ENCODE results near the gene ANXA8.

ANXA8 gene

GRCh38 chr10:47442351-47442750, 41.6 kb downstream of the ANXA8 start:
- Histone ChIP-seq H3K4me3 (ENCODE audit: insufficient read length, low read depth) (no peak overlapping the region), H3K36me3 (ENCODE audit: insufficient read depth, insufficient read length, low read length) (no peaks in the 10 kb centered on the region), H3K4me1 (ENCODE audit: insufficient read depth, insufficient read length) (no peaks in the 10 kb centered on the region), H3K9ac (ENCODE audit: insufficient read length, low read depth) (no peak overlapping the region), H3K27me3 (ENCODE audit: insufficient read depth, insufficient read length) (no peaks in the 10 kb centered on the region), H3K9me3 (ENCODE audit: insufficient read depth, low read length) (peaks cover 16% of the 10 kb centered on the region)
- TF ChIP-seq YY1 (IDR thresholded peaks at IDR 0.05; ENCODE audit: insufficient read depth, insufficient read length) (no peak), ZNF274 (IDR thresholded peaks at IDR 0.05; ENCODE audit: low read depth, low read length) (no peak), SUZ12 (IDR thresholded peaks at IDR 0.05; ENCODE audit: extremely low read depth, insufficient read depth, insufficient read length) (no peak)
- no peak for DNase-seq (ENCODE audit: low read depth, low spot score)

- peaks cover 16% of the 10 kb centered on the region for H3K9me3 ChIP-seq (ENCODE audit: insufficient read depth, low read length)
- H3K9ac ChIP-seq (ENCODE audit: insufficient read length, low read depth), result no peak overlapping the region
These were observed 42.0 kb downstream of the ANXA8 start for GRCh38 chr10:47441938-47442337.

DNA sequence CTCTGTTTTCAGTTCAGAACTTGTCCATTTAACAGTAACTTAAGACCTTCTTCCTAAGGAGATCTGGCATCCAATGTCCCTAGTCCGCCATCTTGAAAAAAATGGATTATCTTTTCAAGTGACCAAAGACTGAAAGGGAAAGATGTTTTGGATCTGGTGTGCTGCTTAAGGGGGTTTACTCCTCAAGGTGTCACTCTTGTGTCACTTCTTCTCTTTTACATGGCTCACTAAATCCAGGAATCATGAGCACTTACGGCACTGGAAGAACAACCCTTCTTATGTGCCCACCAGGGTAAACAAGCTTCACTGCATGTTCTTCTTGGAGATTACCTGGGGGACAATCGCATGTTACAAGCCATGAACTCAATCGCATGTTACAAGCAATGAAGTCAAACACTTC, 43.7 kb downstream of the ANXA8 start:
- H3K36me3 ChIP-seq (ENCODE audit: insufficient read depth, insufficient read length, low read length), result no peaks in the 10 kb centered on the region
- no peak overlapping the region for H3K4me3 ChIP-seq (ENCODE audit: insufficient read length, low read depth)
- H3K9me3 ChIP-seq (ENCODE audit: insufficient read depth, low read length), result peaks cover 2% of the 10 kb centered on the region; the same call in 1 of the 2 replicates
- no peaks in the 10 kb centered on the region for H3K27me3 ChIP-seq (ENCODE audit: insufficient read depth, insufficient read length)
- no peak for TF ChIP-seq ZNF274 (IDR thresholded peaks at IDR 0.05; ENCODE audit: low read depth, low read length)
- TF ChIP-seq YY1 (IDR thresholded peaks at IDR 0.05; ENCODE audit: insufficient read depth, insufficient read length), result no peak
- TF ChIP-seq SUZ12 (IDR thresholded peaks at IDR 0.05; ENCODE audit: extremely low read depth, insufficient read depth, insufficient read length), result no peak
- no peaks in the 10 kb centered on the region for H3K4me1 ChIP-seq (ENCODE audit: insufficient read depth, insufficient read length)
- H3K9ac ChIP-seq (ENCODE audit: insufficient read length, low read depth), result no peak overlapping the region
- DNase-seq (ENCODE audit: low read depth, low spot score), result no peak

More at GRCh38 chr10:47441938-47442337, 42.0 kb downstream of the ANXA8 start:
- Histone ChIP-seq H3K4me1 (ENCODE audit: insufficient read depth, insufficient read length) (no peaks in the 10 kb centered on the region), H3K36me3 (ENCODE audit: insufficient read depth, insufficient read length, low read length) (no peaks in the 10 kb centered on the region), H3K27me3 (ENCODE audit: insufficient read depth, insufficient read length) (no peaks in the 10 kb centered on the region), H3K4me3 (ENCODE audit: insufficient read length, low read depth) (no peak overlapping the region)
- TF ChIP-seq YY1 (IDR thresholded peaks at IDR 0.05; ENCODE audit: insufficient read depth, insufficient read length), result no peak
- TF ChIP-seq SUZ12 (IDR thresholded peaks at IDR 0.05; ENCODE audit: extremely low read depth, insufficient read depth, insufficient read length), result no peak
- no peak for TF ChIP-seq ZNF274 (IDR thresholded peaks at IDR 0.05; ENCODE audit: low read depth, low read length)
- DNase-seq (ENCODE audit: low read depth, low spot score), result no peak

DNA sequence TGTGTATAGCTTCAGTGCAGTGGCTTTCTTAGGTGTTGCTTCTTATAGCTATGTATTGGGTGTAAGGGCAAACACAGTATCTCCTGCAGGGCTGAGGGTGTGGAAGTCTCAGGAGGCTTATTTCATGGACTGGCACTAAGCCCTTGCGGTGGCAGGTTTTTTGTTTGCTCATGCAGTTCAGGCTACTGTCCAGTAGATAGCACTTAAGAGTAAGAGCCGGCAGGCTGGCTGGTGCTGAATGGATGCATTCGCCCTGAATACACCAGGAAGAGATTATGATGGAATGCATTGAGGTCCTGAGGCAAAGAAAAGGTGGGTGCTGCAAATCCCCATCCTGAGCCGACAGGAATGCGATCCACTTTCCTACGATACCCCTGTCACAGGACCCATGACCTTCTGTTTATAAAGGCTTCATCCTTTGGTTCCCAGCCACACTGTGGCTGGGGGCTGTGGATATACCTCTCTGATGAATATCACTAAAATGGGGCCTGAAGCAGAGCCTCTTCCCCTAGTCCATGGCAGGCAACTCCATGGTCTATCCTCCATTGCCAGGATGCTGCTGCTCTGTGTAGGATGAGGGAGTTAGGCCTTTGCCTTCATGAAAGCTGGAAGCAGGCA, 44.9 kb downstream of the ANXA8 start:
- no peak overlapping the region for H3K9ac ChIP-seq (ENCODE audit: insufficient read length, low read depth)
- H3K27me3 ChIP-seq (ENCODE audit: insufficient read depth, insufficient read length), result no peaks in the 10 kb centered on the region
- TF ChIP-seq SUZ12 (IDR thresholded peaks at IDR 0.05; ENCODE audit: extremely low read depth, insufficient read depth, insufficient read length), result no peak
- TF ChIP-seq ZNF274 (IDR thresholded peaks at IDR 0.05; ENCODE audit: low read depth, low read length), result no peak
- no peak for TF ChIP-seq YY1 (IDR thresholded peaks at IDR 0.05; ENCODE audit: insufficient read depth, insufficient read length)
- DNase-seq (ENCODE audit: low read depth, low spot score), result peak; percentile 42
- H3K4me1 ChIP-seq (ENCODE audit: insufficient read depth, insufficient read length), result no peaks in the 10 kb centered on the region
- no peaks in the 10 kb centered on the region for H3K36me3 ChIP-seq (ENCODE audit: insufficient read depth, insufficient read length, low read length)
- H3K4me3 ChIP-seq (ENCODE audit: insufficient read length, low read depth), result no peak overlapping the region
- no peaks in the 10 kb centered on the region for H3K9me3 ChIP-seq (ENCODE audit: insufficient read depth, low read length)

DNA sequence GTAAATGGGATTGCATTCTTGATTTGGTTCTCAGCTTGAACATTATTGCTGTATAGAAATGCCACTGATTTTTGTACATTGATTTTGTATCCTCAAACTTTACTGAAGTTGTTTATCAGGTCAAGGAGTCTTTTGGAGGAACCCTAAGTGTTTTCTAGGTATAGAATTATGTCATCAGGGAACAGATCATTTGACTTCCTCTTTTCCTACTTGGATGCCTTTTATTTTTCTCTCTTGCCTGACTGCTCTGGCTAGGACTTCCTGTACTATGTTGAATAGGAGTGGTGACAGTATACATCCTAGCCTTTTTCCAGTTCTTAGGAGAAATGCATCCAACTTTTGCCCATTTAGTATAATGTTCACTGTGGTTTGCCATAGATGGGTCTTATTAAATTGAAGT, 48.8 kb downstream of the ANXA8 start:
- DNase-seq (ENCODE audit: low read depth, low spot score), result no peak
- Histone ChIP-seq H3K36me3 (ENCODE audit: insufficient read depth, insufficient read length, low read length) (no peaks in the 10 kb centered on the region), H3K4me1 (ENCODE audit: insufficient read depth, insufficient read length) (no peaks in the 10 kb centered on the region), H3K9me3 (ENCODE audit: insufficient read depth, low read length) (no peaks in the 10 kb centered on the region), H3K27me3 (ENCODE audit: insufficient read depth, insufficient read length) (no peaks in the 10 kb centered on the region), H3K4me3 (ENCODE audit: insufficient read length, low read depth) (no peak overlapping the region), H3K9ac (ENCODE audit: insufficient read length, low read depth) (no peak overlapping the region)
- TF ChIP-seq ZNF274 (IDR thresholded peaks at IDR 0.05; ENCODE audit: low read depth, low read length) (no peak), YY1 (IDR thresholded peaks at IDR 0.05; ENCODE audit: insufficient read depth, insufficient read length) (no peak), SUZ12 (IDR thresholded peaks at IDR 0.05; ENCODE audit: extremely low read depth, insufficient read depth, insufficient read length) (no peak)

DNA sequence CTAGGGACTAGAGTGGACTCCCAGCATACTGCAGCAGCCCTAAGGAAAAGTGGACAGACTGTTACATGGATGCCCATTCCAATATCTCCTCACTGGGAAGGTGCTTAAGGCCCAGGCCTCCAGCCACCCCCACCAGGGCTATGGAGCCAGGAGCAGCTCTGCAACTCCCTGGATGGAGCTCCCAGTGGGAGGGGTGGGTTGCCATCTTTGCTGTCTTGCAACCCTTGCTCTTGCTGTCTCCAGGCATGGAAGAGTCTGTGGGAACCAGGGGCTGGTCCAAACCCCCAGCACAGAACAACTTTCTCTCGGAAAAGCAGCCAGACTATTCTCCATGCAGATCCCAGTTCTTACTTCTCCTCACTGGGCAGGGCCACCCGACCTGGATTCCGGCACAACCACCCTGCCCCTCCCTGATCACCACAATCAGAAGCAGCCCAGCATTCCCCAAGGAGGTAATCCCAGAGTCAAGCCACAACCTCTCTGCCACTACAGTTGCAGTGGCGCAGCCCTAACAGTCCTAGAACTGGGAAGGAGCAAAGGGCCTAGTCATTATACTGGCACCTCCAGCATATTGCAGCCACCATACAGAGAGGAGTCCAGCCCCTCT, 58.0 kb downstream of the ANXA8 start:
- Histone ChIP-seq H3K36me3 (ENCODE audit: insufficient read depth, insufficient read length, low read length) (no peaks in the 10 kb centered on the region), H3K27me3 (ENCODE audit: insufficient read depth, insufficient read length) (no peaks in the 10 kb centered on the region), H3K4me3 (ENCODE audit: insufficient read length, low read depth) (no peak overlapping the region), H3K4me1 (ENCODE audit: insufficient read depth, insufficient read length) (peaks cover 3% of the 10 kb centered on the region), H3K9ac (ENCODE audit: insufficient read length, low read depth) (no peak overlapping the region), H3K9me3 (ENCODE audit: insufficient read depth, low read length) (no peaks in the 10 kb centered on the region)
- TF ChIP-seq ZNF274 (IDR thresholded peaks at IDR 0.05; ENCODE audit: low read depth, low read length) (no peak), SUZ12 (IDR thresholded peaks at IDR 0.05; ENCODE audit: extremely low read depth, insufficient read depth, insufficient read length) (no peak), YY1 (IDR thresholded peaks at IDR 0.05; ENCODE audit: insufficient read depth, insufficient read length) (no peak)
- no peak for DNase-seq (ENCODE audit: low read depth, low spot score)

GRCh38 chr10:47424231-47424630, 59.7 kb downstream of the ANXA8 start:
- no peaks in the 10 kb centered on the region for H3K9me3 ChIP-seq (ENCODE audit: insufficient read depth, low read length)
- DNase-seq (ENCODE audit: low read depth, low spot score), result no peak

More at GRCh38 chr10:47424231-47424630, 59.7 kb downstream of the ANXA8 start:
- Histone ChIP-seq H3K4me1 (ENCODE audit: insufficient read depth, insufficient read length) (peaks cover 12% of the 10 kb centered on the region), H3K36me3 (ENCODE audit: insufficient read depth, insufficient read length, low read length) (no peaks in the 10 kb centered on the region), H3K9ac (ENCODE audit: insufficient read length, low read depth) (no peak overlapping the region), H3K4me3 (ENCODE audit: insufficient read length, low read depth) (no peak overlapping the region), H3K27me3 (ENCODE audit: insufficient read depth, insufficient read length) (no peaks in the 10 kb centered on the region)
- TF ChIP-seq SUZ12 (IDR thresholded peaks at IDR 0.05; ENCODE audit: extremely low read depth, insufficient read depth, insufficient read length), result no peak
- no peak for TF ChIP-seq YY1 (IDR thresholded peaks at IDR 0.05; ENCODE audit: insufficient read depth, insufficient read length)
- no peak for TF ChIP-seq ZNF274 (IDR thresholded peaks at IDR 0.05; ENCODE audit: low read depth, low read length)
